Ishikawa (cell line): ENCODE results near the gene JUNB.
A peak's percentile ranks its signal among the peaks of the same experiment; 100 is the strongest.

Source experiments
- CEBPB ChIP-seq: IDR thresholded peaks from 2 replicates; pipeline ENCODE4 v1.6.1; 2012
- CREB1 ChIP-seq: IDR thresholded peaks from 2 replicates; pipeline ENCODE4 v1.6.1; 2012; ENCODE audit warnings: low read depth
- EGR1 ChIP-seq: IDR thresholded peaks from 2 replicates; pipeline ENCODE4 v1.6.1; 2012
- EP300 ChIP-seq: IDR thresholded peaks from 2 replicates; pipeline ENCODE4 v1.6.1; 2012; ENCODE audit warnings: borderline replicate concordance
- FOXM1 ChIP-seq: IDR thresholded peaks from 2 replicates; pipeline ENCODE4 v1.6.1; 2012; ENCODE audit warnings: low read depth, borderline replicate concordance
- MAX ChIP-seq: IDR thresholded peaks from 2 replicates; pipeline ENCODE4 v1.6.1; 2012
- NFIC ChIP-seq: IDR thresholded peaks from 2 replicates; pipeline ENCODE4 v1.6.1; 2012
- RAD21 ChIP-seq: IDR thresholded peaks from 2 replicates; pipeline ENCODE4 v1.6.1; 2012; ENCODE audit warnings: low read depth
- TAF1 ChIP-seq: IDR thresholded peaks from 2 replicates; pipeline ENCODE4 v1.6.1; 2012; ENCODE audit warnings: low read depth, mild to moderate bottlenecking
- TCF12 ChIP-seq: IDR thresholded peaks from 2 replicates; pipeline ENCODE4 v1.6.1; 2012; ENCODE audit warnings: low read depth
- TEAD4 ChIP-seq: IDR thresholded peaks from 2 replicates; pipeline ENCODE4 v1.6.1; 2012
- YY1 ChIP-seq: IDR thresholded peaks from 2 replicates; pipeline ENCODE4 v1.6.1; 2012; ENCODE audit warnings: low read depth
- ZBTB7A ChIP-seq: IDR thresholded peaks from 2 replicates; pipeline ENCODE4 v1.6.1; 2012; ENCODE audit warnings: low read depth
- TF ChIP-seq, protein P1 (sequence below): IDR thresholded peaks from 2 replicates; pipeline ENCODE4 v1.6.1; 2012
- TF ChIP-seq, protein P2 (sequence below): IDR thresholded peaks from 2 replicates; pipeline ENCODE4 v1.6.1; 2012; ENCODE audit warnings: low read depth, mild to moderate bottlenecking

The JUNB gene

DNA sequence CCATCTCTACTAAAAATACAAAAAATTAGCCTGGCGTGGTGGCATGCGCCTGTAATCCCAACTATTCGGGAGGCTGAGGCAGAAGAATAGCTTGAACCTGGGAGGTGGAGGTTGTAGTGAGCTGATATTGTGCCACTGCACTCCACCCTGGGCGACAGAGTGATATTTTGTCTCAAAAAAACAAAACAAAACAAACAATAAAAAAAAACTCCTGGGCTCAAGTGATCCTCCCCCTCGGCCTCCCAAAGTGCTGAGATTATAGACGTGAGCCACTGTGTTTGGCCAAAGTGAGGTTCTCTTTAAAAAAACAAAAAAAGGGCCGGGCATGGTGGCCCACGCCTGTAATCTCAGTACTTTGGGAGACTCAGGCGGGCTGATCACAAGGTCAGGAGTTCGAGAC is 3.8 kb upstream of the JUNB start:
- TF ChIP-seq RAD21 (no peak), EGR1 (no peak), CEBPB (no peak), NFIC (no peak), TEAD4 (no peak), ZBTB7A (no peak), TAF1 (no peak)
- TF ChIP-seq, protein P1, sequence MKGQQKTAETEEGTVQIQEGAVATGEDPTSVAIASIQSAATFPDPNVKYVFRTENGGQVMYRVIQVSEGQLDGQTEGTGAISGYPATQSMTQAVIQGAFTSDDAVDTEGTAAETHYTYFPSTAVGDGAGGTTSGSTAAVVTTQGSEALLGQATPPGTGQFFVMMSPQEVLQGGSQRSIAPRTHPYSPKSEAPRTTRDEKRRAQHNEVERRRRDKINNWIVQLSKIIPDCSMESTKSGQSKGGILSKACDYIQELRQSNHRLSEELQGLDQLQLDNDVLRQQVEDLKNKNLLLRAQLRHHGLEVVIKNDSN = no peak
- TF ChIP-seq, protein P2, sequence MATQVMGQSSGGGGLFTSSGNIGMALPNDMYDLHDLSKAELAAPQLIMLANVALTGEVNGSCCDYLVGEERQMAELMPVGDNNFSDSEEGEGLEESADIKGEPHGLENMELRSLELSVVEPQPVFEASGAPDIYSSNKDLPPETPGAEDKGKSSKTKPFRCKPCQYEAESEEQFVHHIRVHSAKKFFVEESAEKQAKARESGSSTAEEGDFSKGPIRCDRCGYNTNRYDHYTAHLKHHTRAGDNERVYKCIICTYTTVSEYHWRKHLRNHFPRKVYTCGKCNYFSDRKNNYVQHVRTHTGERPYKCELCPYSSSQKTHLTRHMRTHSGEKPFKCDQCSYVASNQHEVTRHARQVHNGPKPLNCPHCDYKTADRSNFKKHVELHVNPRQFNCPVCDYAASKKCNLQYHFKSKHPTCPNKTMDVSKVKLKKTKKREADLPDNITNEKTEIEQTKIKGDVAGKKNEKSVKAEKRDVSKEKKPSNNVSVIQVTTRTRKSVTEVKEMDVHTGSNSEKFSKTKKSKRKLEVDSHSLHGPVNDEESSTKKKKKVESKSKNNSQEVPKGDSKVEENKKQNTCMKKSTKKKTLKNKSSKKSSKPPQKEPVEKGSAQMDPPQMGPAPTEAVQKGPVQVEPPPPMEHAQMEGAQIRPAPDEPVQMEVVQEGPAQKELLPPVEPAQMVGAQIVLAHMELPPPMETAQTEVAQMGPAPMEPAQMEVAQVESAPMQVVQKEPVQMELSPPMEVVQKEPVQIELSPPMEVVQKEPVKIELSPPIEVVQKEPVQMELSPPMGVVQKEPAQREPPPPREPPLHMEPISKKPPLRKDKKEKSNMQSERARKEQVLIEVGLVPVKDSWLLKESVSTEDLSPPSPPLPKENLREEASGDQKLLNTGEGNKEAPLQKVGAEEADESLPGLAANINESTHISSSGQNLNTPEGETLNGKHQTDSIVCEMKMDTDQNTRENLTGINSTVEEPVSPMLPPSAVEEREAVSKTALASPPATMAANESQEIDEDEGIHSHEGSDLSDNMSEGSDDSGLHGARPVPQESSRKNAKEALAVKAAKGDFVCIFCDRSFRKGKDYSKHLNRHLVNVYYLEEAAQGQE = no peak

GRCh38 chr19:12788042-12788681 is 3.1 kb upstream of the JUNB start:
- TF ChIP-seq ZBTB7A (no peak), TAF1 (no peak), FOXM1 (no peak), TCF12 (no peak)
- TF ChIP-seq, protein P1 = no peak
- TF ChIP-seq, protein P2 = no peak

GRCh38 chr19:12788682-12789097 is 2.6 kb upstream of the JUNB start:
- TF ChIP-seq, protein P1 = peak; percentile 16; the same call in 1 of the 2 replicates
- TF ChIP-seq EP300 (peak; percentile 87), TAF1 (no peak), CEBPB (peak; percentile 5; the same call in 1 of the 2 replicates), FOXM1 (peak; percentile 77; the same call in 1 of the 2 replicates), YY1 (no peak), TEAD4 (no peak), EGR1 (peak; percentile 74), CREB1 (no peak), RAD21 (peak; percentile 35; the same call in 1 of the 2 replicates), ZBTB7A (peak; percentile 90), TCF12 (peak; percentile 97), MAX (peak; percentile 65), NFIC (peak; percentile 96)
- TF ChIP-seq, protein P2 = no peak

DNA sequence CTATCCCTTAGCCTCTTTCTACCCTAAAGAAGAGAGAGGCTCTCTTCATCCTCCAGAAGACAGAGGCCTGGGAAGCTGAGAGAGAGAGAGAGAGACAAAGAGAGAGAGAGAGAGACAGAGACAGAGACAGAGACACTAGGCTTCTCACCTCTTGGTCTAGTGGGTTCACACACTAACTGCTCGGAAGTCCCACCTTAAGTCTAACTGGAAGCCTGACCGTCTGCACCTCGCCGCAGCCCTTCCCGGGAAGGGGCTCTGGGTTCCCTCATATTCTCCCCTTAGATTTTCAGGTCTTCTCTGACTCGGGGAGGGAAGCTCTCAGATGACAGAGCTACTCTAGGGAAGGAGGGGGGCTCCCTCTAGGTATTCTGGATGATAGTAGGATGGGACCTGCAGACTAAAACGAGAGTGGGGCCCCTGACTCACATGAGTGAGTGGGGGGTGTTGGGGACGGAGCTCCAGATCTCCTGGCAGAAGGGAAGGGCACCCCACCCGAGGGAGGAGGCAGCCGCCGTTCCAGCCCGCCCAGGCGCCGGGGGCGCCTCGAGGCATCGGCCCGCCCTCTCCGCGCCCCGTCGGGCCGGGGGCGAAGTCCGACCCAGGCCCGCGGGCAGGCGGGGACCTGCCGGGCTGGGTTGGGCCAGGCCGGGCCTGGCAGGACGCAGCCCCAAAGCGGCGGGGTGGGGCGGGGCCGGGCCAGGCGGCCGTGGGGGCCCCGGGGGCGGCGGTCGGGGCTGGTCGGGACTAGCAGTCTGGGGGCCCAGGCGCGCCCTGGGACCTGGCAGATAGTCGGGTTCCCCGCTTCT is 2.0 kb upstream of the JUNB start:
- TF ChIP-seq ZBTB7A = peak; percentile 53; the same call in 1 of the 2 replicates
- TF ChIP-seq, protein P1 = no peak
